Measurements from ENCODE around the gene F2.

Gene F2

GRCh38 chr11:46743693-46744339 is 24.8 kb downstream of the F2 start:
- DNase-seq = no peak

DNA sequence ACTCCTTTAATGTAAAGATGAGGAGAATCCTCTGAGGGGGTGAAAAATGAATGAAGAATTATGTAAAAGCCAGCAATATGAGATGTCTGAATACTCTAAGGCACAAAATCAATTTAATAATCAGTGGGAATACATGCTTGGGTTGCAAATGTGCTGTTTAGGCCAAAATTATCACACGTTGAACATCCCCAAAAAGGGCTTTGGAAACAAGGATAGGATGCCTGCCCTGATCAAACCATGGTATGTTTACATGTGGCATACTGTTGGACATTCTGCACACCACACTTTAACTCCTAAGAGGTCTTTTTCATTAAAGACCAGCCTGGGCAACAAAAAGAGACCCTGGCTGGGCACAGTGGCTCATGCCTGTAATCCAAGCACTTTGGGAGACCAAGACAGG is 26.3 kb downstream of the F2 start:
- no peak for DNase-seq

- DNase-seq = no peak
Measured at GRCh38 chr11:46745995-46746394, 27.0 kb downstream of the F2 start.

- no peak for DNase-seq
Measured at GRCh38 chr11:46747150-46747549, 28.1 kb downstream of the F2 start.

GRCh38 chr11:46755962-46756361 is 36.9 kb downstream of the F2 start:
- DNase-seq = no peak

DNA sequence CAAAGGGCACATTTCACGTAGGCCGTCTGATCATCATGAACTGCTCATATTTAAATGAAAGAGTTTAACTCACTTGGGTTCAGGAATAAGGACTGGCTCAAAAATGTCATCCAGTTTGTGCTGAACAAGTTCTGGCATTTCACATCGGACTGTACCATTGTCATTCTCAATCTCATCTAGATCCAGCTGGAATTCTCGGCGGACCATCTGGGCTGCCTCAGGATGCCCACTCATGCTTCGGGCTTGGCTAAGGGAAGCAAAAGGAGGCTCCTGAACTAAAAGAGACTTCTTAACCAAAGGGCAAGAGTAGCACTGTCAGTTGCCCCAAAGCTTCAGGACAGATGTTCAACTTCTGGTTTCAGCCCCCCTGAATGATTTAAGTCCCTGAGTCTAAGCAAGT is 40.2 kb downstream of the F2 start:
- DNase-seq = no peak

DNA sequence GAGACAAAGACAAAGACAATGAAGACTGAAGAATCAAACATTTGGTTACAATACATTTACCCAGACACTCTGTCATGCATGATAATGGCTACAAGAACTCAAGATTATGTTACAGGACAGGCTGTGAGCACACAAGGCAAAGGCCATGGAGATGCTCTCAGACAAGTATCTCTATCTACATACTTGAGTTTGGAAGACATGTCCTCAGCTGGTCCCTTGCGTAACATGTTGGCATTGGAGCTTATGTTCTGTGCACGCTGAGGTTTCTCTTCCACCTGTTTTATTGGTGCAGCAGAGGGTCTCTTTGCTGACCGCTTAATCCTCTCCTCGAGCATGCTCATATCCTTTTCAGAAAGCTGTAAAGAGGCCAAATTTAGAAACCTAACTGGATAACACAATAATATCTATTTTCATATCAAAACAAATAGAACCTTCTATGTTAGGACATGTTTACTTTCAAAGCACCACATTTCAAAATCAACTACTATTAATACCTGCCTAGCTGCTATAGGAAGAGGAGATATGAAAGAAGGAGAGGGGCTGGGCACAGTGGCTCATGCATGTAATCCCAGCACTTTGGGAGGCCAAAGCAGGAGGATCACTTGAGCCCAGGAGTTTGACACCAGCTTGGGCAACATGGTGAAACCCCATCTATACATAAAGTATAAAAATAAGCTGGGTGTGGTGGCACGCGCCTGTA is 41.6 kb downstream of the F2 start:
- no peak for DNase-seq

DNA sequence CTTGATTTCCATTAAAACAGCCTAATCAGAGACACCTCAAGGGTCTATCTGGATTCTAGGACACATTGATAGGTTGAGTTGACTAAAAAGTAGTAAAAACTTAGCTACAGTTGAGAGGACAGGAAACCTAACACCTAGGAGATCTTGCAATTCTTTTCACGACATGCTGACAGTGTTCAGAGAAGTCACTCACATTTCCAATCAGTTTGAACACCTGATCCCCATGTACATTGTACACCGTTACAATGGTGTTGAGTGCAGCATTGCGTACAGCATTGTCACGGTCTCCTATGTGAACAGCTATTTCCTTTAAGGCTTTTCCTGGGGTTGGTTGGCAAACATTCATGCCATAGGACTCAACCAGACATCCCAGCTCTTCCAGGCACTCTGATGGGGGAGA is 42.8 kb downstream of the F2 start:
- no peak for DNase-seq

DNA sequence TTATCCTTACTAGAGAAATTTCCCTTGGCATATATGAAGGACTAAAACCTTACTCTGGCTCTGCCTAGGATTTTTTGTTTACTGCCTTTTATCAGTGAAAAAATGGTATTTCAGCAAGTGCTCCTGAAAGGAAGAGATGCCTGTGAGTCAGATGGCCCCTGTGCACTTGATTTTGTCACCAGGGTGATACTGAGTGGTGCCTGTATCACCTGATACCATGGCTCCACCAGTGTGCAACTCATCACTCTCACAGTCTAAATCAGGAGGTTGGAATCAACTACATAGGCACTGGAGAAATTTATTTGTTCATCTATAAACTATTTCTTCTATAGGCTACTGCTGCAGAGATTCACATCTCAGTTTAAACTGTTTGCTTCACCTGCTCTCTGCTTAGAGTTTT is 43.2 kb downstream of the F2 start:
- no peak for DNase-seq

DNA sequence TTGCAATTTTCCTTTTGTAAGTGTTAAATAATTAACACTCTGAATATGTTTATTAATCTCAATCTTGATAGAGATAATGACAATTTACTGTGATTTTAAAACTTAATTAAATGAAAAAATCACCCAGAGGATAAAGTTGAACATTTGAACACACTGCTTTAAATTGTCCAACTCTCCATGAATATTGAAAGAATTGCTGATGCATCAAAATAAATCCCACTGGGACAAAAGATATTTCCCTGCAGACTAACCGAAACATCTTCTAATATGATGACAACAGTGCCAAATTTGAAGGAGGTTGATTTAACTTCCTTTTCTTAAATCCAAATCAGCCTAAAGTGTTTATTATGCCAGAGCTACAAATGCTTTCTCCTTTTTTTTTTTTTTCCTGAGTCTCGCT is 47.6 kb downstream of the F2 start:
- DNase-seq = no peak

GRCh38 chr11:46769636-46770221 is 50.7 kb downstream of the F2 start:
- DNase-seq = no peak

- no peak for DNase-seq
Measured at GRCh38 chr11:46776878-46777277, 57.9 kb downstream of the F2 start.

DNA sequence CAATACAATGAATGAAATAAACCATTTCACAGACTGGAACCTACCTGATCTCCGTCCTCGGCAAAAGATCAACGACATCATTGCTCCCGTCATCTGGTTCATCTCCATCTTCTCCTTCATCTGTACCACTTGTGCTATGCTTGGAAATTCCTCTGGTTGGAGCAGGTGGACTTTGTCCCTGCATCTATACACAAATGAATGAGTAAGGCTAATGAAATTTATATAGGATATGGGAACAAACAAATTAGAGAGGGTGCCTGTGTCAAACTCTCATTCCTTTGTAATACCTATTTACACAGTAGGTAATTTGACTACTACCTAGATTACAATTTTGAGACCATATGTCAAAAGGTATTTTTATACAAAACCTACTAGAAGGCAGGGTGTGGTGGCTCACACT is 59.4 kb downstream of the F2 start:
- no peak for DNase-seq
